GM18861 (cell line): ENCODE results near the gene CNNM2.
A peak's percentile ranks its signal among the peaks of the same experiment; 100 is the strongest.
"Not testable (repeated sequence)": the region's sequence is repeated elsewhere in the genome, so short reads cannot be mapped to it uniquely, and the experiment has no call there.

Experiments used
- ATAC-seq: cut with Tn5 transposase; IDR thresholded peaks from one replicate; pipeline ENCODE4 v1.9.1; 2021; ENCODE audit not compliant: unreplicated experiment

Gene CNNM2

DNA sequence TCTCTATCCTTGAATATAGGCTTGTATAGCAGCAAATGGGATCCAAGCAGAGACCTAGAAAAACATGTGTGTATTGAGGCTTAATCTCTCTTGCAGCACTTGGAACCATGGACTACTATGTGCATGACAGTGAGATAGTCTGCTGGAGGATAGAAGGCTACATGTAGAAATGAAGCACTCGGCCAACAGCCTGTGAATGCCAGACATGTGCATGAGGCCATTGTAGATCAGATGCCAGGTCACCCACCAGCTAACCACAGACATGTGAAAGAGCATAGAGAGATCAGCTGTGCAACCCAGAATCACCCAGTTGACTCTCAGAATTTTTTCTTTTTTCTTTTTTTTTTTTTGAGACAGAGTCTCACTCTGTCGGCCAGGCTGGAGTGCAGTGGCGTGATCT lies 184.1 kb downstream of the CNNM2 start:
- ATAC-seq, result no peak

DNA sequence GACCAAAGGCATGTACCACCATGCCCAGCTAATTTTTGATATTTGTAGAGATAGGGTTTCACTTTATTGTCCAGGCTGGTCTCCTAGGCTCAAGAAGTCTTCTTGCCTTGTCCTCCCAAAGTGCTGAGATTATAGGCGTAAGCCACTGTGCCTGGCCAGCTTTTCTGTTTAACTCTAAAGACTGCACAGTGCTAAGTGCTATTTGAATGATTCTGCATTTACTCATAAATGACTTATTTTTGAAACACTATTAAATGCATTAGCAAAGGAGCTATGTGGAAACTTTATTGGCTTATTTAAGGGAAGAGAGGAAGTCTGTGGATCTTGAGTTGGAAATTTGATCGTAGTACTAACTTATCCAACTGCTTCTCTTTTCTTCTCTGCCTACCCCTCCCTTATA lies 185.9 kb downstream of the CNNM2 start:
- no peak for ATAC-seq

DNA sequence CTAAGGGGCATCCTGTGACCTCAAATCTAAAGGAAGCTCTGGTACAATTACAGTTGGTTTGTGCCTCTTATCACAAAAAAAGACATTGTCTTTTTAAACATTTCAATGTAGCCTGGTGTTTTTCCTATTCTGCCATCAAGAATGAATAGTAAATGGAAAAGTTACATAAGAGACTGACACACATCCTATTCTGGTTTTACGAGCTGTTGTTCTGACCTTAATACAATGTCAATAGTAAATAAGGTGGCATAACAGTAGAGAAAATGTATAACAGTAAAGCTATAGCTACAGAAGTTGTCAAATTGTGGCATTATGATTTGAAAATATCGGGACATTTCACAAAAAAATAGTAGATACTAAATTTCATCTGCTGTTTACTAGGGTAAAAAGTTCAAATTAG lies 186.6 kb downstream of the CNNM2 start:
- ATAC-seq, result no peak

DNA sequence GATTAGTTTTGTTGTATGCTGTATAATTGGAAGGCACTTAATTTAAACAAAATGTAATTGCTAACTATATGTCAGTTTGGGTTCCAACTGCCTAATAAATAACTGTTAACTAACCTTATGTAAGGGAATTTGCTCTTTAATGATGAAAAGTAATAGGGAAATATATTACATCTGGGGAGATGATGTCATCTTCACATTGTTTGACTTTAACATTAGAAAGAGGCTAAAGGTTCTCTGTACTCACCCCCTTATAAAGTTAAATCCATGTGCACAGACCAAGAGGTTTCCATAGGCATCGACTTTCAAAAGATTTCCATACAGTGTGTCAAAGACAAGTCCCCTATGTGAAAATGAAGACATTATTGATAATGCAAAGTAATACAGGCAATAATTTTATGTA lies 187.4 kb downstream of the CNNM2 start:
- ATAC-seq, result no peak

DNA sequence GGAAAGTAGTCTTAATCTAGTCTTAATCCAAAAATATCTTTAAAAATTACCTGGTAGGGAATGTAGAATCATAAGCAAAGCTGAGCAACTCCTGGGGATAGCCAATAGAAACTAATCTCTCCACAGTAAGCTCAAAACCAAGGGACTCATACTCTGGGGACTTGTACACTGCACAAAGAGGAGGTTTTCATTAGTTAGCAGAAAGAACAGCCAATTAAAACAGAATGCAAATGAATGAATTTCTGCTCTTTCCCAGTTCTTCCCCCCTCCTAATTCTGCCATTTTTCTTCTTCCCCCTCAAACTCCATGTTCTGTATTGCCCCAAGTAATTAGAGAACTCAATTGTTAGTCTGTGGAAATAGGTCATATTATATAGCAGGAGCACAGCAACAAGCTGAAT lies 188.4 kb downstream of the CNNM2 start:
- no peak for ATAC-seq

DNA sequence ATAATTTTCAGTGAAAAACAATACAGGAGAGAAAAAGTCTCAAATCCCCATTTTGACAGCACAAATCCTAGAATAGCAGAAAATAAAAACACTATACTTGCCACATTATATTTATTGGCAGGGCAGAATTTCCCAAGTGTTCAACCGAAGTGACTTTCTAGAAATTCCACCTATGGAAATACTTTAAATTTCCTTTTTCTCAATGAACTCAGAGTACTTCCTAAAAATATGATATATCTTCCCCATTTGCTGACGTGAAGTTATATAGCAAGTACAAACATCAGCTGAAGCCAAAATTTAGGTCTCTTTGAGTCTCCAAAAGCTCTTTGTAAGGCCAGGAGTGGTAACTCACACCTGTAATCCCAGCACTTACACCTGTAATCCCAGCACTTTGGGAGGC lies 191.7 kb downstream of the CNNM2 start:
- no peak for ATAC-seq

DNA sequence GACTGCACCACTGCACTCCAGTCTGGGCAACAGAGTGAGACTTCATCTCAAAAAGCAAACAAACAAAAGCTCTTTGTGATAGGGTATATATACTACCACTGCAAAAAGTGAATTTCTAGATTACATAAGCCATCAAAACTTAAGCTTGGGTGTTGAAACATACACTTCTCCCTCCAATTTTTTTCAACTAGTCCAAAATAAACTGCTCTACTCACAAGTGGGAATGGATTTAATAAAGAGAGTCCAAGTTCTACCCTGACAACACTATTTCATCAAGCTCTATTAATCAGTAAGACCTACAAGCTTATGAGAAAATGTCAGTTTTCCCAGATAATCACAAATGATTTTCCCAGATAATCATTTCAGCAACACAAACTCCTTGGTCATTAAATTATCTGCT lies 192.3 kb downstream of the CNNM2 start:
- ATAC-seq, result no peak

DNA sequence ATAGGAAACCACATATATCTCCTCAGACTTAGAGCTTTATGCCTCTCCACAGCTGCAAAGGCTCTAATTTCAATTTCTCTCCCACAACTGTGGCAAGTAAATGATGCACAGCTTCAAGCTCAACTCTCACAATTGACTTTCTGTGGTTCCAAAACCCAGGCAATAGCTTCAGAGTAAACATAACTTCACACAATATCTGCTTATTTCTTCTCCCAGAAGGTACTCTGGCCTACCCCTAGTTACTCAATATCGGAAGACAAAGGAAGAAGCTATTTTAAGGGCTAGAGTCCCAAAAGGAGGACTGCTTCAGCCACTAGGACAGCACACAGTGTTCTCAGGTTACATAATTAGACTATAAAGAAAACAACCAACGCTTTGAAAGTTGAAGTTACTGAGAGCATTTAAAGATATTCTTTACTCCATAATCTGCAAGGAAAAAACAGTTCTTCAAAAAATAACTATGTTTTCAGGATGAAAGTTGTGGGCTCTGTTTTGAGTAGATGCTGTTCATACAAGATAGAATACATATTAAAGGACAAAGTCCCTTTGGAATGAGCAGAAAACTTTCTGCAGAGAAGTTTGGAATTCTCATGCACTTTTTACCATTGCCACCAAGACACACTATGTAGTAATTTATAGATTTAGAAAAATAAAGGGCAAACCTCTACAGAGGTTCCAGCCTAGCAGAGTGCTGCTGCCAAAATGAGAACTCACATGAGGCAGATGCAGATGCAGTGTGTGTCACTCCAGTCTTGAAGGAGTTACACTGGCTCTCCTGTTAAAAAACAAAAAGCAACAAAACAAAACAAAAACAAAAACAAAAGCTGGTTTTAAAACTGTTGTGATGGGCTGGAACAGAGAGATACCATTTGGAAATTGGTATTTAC lies 193.2 kb downstream of the CNNM2 start:
- ATAC-seq, result peak; percentile 54

DNA sequence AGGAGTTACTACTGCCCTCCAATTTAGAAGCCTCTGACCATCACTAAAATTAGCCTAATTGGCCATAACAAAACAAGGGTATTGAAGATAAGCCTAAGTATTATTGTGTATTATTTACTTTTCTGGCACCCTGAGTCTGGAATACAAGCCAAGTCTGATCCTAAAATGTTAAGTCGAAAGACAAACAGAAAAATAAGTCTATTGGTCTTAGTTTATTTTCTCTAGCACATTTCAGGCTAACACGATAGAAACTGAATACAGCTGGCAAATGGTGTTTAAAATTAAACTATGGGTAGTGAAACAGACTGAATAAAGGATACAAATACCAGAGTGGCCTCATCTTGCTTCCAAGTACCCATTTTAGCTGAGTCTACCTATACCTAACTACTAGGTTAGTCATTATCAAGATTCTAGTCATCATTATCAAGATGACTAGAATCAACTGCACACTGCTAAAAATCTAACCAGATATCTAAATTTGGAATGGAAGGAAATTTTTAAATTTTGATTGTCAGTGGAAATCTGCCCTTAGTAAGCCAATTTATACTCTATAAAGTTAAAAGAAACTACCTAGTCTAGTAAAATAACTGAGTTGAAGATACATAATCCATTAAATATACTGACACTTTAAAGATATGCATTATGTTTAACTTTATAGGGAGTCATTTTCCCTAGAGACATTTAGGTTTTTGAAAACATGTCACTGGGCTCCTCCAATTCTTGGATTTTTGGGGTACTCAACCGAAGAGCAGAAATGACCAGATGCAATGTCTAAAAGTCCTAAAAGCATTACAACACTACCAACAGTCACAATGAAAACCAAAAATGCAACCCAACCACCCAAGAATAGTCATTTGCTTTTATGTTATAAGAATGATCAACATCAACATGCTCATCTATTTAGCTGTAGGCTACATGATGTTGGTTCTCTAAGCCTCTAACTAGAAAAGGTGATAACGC lies 194.1 kb downstream of the CNNM2 start:
- peak; percentile 61 for ATAC-seq

DNA sequence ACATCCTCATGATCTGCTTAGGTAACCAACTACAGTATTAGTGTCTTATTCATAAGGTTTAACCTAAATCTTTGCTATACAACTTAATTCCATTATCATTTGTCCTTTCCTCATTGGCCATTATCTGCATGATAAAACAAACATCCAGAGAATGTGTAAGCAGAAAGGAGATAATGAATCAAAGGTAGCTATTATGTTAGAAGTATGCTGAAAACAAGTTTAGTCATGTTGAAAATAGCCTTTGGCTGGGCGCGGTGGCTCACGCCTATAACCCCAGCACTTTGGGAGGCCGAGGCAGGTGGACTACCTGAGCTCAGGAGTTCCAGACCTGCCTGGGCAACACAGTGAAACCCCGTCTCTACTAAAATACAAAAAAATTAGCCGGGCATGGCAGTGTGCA lies 196.8 kb downstream of the CNNM2 start:
- ATAC-seq, result no peak

DNA sequence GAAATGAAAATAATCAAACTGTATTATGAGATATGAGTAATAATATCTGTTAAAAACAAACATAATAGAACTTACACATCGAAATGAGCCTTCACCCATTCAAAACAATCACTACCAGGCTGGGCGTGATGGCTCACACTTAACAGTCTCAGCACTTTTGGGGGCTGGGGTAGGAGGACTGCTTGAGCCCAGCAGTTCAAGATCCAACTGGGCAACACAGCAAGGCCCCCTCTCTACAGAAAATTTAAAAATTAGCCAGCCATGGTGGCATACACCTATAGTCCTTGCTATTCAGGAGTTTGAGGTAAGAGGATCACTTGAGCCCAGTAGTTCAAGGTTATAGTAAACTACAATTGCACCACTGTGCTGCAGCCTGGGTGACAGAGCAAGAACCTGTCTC lies 199.2 kb downstream of the CNNM2 start:
- ATAC-seq, result no peak

DNA sequence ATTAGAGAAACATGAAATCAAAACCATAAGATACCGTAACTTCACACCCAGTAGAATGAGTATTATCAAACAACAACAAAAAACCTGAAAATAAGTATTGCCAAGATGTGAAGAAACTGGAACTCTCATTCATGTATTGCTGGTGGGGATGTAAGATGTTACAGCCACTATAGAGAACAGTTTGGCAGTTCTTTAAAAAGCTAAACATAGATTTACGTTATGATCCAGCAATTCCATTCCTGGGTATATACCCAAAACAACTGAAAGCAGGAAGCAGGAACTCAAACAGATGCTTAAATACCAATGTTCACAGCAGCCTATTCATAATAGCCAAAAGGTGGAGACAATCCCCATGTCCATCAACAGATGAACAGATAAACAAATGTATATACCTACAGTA lies 202.5 kb downstream of the CNNM2 start:
- no peak for ATAC-seq

DNA sequence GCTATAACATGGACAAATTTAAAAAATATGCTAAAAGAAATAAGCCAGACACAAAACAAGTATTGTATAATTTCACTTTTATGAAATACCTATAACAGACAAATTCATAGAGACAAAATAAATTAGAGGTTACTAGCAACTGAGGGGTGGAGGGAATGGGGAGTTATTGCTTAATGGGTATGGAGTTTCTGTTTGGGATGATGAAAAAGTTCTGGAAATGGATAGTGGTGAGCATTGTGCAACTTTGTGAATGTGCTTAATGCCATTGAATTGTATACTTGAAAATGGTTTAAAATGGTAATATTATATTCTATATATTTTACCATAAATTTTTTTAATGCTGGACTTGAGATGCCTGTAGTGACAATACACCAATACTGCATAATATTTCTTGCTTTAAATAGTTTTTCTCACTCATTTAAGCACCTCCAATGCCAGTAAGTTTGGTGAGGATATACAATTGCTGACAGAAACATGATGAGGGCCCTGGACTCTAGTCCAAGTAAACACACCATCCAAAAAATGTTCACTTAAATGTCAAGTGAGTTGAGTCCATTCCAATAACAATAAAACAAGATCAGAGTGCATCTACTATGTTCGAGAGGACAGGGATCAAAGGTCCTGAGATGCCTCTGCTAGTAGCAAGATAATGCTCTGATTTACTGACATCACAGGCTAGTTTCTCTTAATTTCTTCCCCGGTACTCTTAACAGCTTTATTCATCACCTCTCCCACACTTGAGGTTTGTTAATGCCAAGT lies 203.1 kb downstream of the CNNM2 start:
- no peak for ATAC-seq

DNA sequence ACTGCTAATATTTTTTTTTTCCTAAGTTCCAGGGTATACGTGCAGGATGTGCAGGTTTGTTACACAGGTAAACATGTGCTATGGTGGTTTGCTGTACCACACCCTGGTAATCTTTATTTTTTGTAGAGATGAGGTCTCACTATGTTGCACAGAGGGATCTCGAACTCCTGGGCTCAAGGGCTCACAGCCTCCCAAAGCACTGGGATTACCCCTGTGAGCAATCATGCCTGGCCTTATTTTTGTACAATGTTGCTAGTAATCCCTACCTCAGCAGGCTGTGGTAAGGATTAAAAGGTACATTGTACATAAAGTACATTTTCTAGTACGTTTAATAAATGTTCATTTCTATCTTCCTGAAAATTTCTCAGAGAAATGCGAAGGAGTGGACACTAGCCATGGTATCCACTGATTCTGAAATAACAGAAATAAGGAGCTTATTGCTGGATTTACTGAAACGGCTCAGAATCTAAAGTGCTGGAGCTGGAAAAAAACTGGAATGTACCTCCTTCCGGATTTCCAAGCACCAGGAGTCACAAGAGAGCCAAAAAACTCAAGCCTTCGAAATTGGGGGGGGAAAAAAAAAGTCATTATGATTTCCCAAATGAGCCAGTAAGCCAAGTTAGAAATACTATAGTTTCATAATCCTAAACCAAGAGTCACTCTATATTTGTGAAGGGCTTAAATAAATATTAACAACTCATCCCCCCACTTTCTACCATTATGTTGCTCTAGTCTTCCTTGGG lies 205.4 kb downstream of the CNNM2 start:
- ATAC-seq, result no peak

DNA sequence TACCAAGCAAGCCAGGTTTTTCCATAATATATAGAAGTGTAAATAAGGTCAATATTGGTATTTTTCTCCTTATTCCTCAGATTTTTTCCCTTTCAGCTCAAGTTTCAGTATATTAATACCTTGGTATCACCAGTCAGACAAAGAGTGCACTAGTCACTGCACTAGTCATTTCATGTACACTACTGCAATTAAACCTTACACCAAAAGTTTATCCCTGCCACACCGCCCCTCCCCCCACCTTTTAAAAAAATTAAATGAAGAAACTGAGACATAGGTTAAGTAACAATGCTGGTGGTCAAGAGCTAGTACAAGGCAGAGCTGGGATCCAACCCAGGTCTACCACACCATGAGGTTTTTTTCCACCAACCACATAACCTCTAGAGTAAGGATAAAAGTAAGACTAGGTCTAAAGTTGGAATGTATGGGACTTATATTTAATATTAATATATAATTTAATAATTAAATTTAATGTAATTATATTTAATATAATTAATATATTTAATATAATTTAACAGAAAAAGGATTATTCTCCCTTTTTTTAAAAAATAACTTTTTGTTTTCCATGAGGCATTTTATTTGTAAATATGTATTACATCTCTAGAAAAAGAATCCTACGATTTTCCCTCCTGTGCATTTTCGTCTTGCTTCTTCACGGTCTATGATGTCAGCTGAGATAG lies 206.5 kb downstream of the CNNM2 start:
- ATAC-seq, result no peak

DNA sequence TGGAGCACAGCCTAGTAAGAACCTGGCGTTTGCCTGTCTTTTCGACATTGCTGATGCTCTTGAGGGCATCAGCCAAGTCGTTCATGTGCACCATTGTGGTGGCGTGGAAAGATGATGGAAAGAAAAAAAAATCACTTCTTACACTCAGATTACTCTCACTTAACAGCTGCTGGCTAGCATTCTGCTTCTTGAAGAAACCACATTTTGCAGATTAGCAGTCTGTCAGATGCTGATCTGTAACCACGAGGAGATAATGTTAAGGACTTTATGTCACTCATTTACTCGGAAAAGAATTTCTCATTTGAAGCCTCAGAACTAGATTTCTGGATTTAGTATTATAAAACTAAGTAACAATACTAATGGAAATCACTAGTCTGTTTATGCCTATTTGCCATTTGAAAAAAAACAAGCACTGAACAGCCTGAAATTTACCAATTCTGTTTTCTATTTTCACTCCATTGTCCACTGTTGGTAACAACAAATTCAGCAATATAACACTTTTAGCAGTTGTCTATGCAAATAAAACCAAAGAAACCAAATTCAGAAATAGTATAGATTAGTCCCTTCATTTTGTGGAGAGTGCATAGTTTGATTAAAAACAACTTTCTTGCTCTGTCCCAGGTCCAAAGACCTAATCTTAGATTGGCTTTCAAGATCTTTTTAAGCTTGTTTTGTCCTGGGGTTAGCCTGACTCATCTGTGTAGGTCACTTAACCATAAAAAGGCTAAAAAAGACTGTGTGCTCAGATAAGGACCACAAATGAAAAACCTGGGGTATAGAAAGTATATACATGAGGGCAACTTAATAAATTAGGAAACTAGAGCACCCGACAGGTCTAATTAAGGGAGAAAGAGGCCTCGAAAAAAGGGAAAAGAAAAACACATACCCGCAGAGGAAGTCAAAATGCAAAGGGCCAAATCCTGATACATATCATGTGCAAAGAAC lies 207.5 kb downstream of the CNNM2 start:
- peak; percentile 69 for ATAC-seq

DNA sequence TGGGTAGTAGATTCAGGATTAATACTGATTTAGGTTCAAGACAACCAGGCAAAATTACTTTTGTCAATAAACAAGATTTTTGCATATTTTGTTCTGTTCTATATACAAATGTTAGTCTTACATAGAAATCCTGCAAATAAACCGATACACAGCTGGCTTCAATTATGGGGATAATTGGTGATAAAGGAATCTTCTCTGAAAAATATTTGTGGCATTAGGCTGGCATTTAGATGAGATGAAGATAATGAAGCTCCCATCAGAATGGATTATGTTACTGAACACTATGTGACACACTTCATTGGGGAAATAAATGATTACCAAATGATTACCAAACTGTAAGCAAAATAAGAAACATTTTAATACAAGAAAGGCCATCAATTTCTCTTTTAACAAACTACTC lies 209.1 kb downstream of the CNNM2 start:
- ATAC-seq, result no peak

DNA sequence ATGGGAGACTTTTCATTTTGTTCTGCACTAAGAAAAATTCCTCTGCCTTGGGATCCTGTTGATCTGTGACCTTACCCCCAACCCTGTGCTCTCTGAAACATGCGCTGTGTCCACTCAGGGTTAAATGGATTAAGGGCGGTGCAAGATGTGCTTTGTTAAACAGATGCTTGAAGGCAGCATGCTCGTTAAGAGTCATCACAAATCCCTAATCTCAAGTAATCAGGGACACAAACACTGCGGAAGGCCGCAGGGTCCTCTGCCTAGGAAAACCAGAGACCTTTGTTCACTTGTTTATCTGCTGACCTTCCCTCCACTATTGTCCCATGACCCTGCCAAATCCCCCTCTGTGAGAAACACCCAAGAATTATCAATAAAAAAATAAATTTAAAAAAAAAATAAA lies 212.1 kb downstream of the CNNM2 start:
- not testable (repeated sequence) for ATAC-seq

DNA sequence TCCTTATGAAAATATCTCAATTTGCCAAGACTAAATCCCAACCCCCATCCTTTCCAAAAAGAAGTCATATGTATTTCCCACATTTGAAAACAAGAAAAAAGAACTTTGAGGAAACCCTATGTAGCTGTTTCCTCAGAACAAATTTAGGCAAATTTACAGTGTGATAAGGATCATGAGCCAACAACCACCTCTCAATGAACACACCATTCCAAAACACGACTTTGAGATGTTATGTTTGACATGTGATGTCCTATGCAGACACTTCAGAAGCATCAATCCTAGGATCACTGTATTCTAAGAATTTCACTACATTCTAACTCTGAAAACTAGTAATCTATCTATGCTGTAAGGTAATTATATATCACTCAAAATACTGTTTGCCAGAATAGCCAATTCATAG lies 212.8 kb downstream of the CNNM2 start:
- ATAC-seq, result no peak
